Hematopoietic multipotent progenitor cell treated with erythropoietin and hydrocortisone succinate and interleukin-3 and kit ligand, for 15 days (in vitro differentiated cells): ENCODE results near the gene OCA2.

ENCODE experiments used
- DNase-seq: peaks from one replicate; pipeline ENCODE4 v3.0.0-alpha.2; 2015; ENCODE audit warnings: low spot score

Gene OCA2

DNA sequence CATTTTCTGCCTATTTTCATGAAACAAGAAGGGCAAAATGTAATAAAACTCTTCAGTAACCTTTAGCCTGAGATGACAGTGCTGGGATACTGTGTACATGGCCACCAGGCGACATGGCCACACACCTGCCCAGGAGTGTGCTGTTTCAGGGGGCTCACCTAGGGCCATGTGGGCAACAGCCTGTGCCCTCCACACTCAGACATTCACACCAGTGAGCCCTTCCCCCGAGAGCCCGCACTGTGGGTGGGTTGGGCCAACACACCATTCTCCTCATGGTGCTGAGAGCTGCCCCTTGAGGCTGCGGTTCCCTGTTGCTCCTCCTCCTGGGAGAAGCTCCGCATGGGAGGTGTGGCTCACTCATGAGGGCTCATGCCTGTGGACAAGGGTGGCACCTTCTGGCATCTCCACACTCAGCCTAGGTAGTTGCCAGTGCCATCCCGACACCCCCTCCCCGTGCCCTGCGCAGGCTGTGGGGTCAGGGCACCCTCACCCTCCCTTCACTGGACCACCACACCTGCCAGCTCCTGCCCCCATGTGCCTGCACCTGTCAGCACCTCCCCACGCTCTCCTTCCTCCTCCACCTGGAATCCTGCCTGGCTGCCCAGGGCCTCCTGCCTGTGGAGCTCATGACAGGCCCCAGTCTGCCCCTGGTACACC lies 19.7 kb downstream of the OCA2 start:
- no peak for DNase-seq

DNA sequence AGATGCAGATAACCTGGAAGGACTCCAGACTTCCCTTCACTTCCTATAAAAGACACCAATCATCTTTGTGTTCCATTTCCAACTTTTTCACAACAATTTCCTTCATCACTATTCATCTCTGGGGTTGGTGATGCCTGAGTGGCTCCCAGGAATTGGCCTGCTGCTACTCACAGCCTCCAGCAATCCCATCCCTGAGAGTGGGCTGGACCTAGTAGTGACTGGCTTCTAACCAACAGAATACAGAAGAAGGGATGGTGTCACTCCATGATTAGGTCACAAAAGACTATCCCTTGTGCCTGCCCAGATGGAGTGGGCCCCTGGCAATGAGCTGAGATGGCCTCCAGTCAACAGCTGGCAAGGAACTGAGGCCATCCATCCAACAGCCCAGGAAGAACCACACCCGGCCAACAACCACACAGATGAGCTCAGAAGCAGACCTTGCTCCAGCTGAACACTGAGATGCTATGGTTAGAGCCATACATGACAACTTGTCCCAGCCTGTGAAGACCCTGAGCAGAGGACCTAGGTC lies 20.9 kb downstream of the OCA2 start:
- no peak for DNase-seq

DNA sequence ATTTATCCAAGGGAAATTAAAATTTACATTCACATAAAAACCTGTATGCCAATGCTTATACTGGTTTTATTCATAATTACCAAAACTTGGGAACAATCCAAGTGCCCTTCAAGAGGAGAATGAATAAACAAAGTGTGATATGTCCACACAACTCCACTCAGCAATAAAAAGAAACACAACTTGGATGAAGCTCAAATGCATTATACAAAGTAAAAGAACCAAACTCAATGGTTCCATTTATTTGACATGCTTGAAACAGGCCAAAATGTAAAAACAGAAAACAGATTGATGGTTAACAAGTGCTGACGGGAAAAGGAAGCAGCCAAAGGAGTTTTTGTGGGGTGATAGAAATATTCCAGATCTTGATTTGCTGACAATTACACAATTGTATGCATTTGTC lies 23.5 kb downstream of the OCA2 start:
- no peak for DNase-seq

DNA sequence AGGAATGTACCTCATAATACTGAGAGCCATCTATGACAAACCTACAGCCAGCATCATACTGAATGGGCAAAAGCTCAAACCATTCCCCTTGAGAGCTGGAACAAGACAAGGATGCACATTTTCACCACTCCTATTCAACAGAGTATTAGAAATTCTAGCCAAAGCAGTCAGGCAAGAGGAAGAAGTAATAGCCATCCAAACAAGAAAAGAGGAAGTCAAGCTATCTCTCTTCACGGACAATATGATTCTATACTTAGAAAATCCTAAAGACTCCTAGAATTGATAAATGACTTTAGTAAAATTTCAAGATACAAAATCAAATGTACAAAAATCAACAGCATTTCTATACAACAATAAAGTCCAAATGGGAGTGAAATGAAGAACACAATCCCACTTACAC lies 30.2 kb downstream of the OCA2 start:
- no peak for DNase-seq

DNA sequence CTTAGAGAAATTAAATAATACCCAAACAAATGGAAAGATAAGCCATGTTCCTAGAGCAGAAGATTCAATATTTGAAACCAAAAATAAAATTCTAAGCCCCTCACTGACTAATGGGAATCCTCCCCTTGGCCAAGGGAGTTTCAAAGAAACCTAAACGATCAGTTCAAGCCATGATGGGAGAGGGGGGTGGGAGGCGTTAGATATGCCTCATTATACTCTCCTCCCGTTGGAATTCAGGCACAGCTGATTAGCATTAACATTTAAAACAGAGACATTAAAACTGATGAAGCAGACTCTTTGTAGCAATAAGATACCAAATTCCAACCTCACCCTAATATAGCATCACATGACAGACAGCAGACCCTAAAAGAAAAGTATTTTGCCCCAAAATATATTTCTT lies 32.9 kb downstream of the OCA2 start:
- no peak for DNase-seq

DNA sequence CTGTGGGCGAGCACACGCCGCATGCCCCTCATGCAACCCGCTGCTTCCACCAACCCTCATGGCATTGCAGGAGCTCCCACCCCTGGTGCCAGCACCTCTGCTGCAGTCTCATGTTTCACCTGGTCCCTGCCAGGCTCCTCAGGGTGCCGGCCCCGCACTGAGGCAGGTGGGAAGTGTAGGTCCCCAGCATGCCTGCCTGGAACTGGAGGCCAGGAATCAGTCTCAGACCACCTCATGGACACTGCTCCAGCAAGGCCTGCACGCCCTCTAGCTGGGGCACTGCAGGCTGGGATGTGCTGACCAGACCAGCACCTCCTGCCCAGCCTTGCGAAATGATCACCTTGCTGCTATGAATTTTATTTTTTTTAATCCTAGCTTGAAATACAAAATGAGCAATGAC lies 39.1 kb downstream of the OCA2 start:
- DNase-seq: no peak

DNA sequence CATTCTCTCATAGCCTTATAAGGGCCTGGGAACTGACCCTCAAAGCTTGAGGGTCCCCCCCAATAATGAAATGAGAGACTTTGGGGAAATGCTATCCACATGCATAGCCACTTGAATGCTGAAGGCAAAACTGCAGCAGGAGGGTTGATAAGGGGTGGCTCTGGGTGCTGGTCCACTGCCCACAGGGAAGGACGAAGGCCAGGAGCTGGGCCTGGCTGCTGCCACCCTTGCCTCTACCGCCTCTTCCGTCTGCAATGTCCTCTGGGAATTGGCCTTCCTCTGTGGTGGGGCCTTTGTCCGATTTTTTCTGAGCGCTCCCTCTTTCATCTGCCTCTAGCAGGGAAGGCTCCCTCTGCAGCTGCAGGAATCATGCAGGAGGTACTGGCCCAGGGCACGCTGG lies 41.0 kb downstream of the OCA2 start:
- no peak for DNase-seq

DNA sequence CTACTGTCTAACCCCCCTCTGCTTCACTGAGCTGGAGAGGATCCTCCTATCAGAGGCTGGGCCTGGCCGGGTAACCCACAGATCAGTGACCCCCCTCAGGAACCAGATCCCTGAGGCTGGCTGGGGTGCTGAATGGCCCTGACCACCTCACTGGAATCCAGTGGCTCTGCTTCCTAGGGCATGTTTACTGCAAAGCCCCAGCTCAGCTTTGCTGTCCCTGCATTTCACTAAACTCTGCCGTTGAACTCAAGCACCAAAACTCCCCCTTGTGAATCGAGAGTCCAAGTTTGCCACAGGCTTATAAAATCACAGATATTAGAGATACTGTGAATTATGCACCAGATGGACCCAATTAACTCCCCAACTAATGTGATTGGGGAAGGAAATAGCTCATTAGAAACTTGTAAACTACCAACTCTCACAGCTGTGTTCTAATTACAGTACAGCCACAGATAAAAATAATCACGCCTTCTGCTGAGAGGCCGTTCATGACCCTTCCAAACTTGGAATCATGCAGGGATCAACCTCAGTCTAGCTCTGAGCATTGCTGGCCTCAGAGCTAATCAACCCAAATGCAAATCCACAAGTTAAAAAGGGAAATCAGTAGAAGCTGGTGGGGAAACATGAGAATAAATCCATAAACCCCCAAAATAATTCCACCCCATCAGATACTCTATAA lies 47.0 kb downstream of the OCA2 start:
- DNase-seq: no peak

DNA sequence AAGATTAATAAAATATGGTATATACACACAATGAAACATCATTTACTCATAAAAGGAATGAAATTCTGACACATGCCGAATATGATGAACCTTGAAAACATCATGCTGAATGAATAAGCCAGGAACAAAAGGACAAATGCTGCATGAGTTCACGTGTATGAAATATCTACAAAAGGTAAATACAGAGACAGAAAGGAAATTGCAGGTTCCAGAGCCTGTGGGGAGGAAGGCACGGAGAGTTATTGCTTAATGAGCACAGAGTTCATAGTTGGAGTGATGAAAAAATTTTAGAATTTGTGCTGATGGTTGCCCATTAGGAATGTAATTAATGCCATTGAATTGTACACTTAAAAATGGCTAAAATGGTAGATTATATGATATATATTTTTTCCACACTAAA lies 49.5 kb downstream of the OCA2 start:
- DNase-seq: no peak

DNA sequence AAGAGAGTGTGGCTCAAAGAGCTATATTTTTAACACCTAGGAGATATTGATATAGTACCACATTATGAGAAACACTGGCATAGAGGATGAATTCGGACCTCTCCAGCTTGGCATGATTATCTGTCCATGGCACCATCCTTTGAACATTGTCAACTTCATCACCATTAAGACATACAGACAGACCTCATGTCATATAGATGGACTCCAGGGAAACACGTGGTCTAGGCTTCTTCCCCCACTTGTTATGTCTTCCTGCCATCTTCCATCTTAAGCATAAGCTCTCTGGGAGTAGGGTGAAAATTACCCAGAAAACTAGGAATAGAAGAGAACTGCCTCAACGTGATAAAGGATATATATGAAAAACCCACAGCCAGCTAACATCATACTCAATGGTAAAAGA lies 51.8 kb downstream of the OCA2 start:
- DNase-seq: no peak

DNA sequence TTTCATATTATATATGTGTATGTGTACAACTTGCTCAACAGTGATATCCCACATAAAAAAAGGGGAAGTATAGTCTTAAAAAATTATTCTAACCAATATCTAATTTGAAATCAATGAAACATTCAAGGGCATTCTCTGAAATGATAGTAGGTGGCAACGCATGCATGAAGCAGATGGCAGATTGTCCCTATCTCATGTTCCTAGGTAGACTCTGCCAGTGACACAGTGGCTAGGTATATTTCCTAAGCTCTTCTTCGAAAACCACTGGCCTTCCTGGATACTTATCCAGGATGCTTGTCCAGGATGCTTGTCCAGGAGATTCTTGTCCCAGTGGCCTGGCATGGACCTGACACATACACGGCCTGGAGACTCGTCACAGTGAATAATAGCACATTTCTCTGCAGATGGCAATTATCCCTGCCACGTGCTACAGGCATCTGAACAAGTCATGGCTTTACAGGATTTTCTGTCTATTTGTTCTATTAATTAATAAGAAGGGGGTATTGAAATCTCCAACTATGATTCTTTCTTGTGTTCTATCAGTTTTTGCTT lies 54.9 kb downstream of the OCA2 start:
- no peak for DNase-seq

DNA sequence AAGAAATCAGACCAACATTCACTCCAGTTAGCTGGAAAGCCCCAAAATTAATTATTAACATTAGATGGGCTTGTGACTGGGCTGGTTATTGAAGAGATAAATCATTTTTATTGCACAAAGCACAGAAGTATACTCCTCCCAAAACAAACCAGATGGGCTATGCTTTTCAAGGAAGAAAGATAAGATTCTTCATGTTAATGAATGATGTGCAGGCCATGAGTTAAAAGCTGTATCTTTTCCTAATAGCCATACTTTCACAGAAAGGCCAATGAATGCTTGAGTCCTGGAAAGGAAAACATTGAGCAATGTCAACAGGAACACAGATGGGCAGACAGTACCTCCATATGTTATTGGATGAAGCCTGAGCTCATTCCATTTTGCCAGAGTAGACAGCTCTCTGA lies 55.4 kb downstream of the OCA2 start:
- no peak for DNase-seq

DNA sequence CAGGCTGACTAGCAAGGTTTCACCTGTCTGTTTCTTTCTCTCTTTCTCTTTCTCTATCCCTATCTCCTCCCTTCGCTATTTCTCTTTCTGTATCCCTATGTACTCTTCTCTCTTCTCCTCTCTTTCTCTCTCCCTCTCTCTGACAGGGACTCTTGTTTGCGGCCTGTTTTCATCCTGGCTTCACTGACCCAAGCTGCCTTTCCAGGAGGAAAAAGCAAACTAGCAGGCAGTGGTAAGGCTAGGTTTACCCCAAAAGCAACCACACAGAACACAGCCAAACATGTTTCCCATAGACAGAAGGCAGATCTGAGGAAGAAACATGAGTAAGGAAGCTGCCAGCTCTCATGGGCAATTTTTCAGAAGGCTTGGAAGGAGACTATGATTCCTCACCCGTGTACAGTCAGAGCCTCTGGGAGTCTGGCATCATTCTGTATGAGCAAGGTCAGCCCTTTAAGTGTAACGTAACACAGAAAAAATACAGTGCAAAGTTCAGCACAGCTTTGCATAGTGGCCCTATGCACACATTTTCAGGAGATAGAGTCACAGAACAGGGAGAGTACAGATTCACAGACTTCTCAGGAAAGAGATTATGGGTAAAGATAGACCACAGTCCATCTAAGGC lies 61.0 kb downstream of the OCA2 start:
- no peak for DNase-seq

DNA sequence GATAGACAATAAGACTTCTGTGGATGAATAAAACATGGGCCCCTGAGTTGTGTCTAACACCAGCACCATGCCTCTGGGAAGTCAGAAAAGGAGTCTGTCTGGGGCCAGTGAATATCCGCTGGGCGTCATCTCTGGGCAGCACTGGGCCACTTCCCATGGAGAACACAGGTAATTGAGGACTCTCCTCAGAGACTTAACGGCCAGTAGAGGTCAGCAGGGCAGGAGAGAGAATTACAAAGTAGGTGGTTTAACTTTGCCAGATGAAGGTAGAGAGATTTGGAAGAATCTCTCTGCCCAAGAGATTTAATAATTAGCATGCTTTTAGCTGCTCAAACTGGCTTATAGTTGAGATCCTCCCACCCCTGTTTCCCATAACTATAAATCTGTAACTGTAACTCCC lies 65.7 kb downstream of the OCA2 start:
- no peak for DNase-seq

DNA sequence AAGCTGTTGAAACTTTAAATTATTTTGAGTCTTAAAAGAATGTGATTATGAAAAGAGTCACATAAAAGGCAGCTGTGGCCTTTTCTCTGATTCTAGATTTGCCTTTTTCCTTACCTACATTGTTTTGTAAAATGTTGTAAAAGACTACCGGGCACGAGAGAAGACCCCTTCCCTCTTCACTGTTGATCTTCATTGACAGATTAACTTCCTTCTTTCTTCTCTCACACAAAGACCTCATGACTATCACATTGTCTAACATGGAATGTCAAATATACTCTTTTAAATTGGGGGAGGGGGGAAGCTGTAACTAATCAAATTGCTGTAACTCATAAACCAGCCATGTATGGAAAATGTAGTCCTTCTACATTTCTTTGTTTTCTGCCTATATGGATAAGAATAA lies 68.3 kb downstream of the OCA2 start:
- no peak for DNase-seq

DNA sequence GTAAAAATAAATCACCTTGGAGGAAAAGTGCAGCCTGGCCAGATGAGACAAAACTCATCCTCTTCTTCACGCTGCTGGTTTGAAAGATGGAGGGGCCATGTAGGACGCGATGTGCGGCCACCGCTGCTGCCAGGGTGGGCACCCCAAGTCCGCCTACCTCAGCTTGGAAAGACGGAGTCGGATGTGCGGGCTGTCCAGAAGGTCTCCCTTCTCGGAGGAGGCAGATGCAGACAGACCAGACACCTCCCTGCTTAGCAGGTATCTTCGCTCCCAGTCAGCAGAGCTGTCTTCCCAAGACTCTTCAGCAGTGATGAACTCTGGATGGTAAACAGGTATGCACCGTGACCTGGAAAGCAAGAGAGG lies 71.4 kb downstream of the OCA2 start:
- DNase-seq: no peak

DNA sequence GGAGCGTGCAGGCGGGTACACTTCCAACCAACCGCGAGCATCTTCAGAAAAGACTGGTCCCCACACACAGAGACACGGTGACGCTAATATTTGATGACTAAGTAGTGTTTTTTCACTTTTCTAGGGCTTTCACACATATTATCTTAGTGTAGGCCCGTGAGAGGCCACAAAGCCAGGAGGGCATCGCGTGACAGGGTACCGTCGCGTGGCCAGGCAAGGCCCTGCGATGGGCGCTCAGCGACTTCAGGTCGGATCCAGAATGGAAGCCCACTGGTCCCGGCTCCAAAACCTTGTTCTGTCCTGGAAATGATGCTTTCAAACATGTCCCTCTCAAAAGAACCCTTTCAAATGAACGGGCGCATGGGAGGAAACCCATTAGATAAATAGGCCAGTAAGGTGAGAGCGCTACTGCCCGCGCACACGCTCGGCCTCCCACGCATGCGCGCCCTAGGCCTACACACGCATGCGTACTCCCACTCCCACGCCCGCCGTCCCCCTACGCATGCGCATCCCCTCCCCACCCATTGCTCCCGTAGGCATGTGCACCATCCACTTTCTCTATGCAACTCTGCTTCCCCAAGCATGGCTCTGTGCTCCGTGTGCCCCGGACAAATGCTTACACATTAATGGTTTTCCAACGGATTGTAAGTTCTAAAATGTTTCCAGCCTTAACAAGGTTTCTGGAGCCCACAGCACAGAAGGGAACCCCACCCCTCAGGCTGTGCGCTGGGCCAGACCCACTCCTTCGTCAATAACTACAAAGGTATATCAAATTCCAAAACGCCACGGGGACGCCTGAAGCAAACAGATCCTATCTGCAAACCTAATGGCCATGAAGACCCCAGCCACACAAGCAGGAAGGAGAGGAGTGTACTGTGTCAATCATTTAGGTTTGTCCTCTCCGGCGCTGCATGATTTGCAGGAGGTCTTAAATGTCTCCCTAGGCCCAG lies 72.1 kb downstream of the OCA2 start:
- DNase-seq: no peak

DNA sequence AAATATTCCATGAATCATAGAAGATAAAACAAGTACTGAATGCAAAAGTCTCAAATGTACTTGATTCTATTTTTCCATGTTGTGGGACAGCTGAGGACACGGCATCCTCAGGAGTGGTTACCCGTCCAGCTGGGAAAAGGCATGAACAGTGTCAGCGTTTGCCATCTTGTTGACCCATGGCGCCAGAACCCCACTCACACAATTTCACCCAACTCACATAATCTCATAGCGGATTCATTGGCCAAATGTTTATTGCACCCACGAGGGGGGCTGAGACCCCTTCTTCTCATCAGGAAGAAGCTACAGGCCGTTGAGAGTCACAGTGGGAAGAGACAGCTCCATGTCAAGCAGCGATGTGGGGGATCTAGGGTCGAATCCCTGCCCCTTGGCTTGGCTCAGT lies 72.9 kb downstream of the OCA2 start:
- DNase-seq: no peak

DNA sequence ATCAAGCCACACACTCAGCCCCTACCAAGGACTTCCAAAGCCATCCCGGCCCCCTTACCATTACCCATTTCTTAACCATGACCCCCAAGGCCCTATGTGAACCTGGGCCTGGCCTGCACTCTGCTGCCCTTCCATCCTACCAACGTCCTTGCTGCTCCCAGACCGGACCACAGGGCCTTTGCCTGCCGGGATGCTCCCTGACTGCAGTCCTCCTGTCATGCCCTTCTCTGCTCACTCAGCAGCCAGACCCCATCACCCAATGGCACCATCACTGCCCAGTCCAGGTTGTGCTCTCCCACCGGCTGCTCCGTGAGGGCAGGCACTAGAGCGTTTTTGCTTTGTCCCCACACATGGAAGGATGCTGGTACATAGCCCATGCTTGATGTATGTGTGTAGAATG lies 73.7 kb downstream of the OCA2 start:
- no peak for DNase-seq

DNA sequence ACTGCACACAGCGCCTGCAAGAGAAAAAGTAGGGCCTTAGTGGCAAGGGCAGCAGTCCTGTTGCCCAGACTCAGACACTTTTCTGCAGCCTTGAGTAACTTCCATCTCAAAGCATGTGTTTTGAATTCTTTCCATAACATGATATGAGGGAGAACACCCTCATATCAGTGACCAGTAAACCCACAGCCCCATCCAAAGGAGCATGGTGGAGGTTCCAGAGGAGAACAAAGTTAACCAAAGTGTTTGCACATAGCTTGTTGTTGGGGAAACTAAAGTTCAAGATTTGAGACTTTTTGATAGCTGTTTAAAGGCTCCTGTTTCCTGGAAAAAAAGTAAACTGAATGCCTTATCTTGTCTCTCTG lies 74.2 kb downstream of the OCA2 start:
- DNase-seq: no peak

DNA sequence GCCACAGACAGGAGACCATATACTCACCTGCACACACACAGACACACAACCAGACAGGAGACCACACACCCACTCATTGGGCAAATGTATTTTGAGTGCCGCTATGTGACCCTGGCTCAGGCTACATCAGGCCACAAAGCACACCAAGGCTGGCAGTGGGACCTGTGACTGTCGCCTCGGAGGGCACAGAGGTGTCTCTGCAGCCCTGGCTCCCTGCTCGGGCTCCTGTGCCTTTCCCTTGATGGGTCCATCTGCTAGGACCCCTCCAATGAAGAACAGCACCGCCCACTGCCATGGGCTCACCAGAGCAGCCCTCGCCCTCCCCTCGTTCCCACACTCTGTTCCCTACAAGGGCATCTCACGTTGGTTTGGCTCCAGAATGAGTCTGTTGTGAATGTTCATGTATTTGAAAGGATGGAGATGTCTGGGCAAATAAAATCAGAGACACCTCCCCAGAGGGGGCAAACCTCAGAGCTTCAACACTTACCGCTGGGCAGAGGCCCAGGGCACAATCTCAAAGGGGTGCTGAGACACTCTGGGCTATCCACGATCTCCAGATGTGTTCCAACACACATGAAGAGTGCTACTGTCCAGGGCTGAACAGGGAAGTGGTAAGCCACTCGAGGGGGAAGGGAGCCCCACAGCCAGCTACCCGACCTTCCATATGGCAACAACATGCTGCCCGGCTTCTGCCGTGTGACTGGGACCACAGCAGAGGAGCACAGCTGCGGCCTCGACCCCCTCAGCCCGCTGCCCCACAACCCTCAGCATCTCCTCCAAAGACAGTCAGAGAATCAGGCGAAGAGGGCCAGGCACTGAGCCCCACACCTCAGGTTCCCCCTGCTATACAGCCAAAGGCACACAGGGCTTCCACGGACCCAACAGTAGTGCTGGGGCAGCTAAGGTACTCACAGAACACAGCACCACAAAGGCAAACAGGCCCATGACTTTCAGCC lies 74.9 kb downstream of the OCA2 start:
- DNase-seq: no peak
